Mucosa of stomach (tissue), 1 donor: ENCODE data around the gene CNKSR1.

ENCODE experiments used
- H3K27me3 ChIP-seq: one replicate; pipeline ENCODE4 v1.7.0; 2013; ENCODE audit warnings: mild to moderate bottlenecking, low read length; ENCODE audit not compliant: control insufficient read depth, insufficient read depth
- H3K36me3 ChIP-seq: one replicate; pipeline ENCODE4 v1.7.0; 2013; ENCODE audit warnings: low read length; ENCODE audit not compliant: control insufficient read depth, insufficient read depth
- H3K4me1 ChIP-seq: one replicate; pipeline ENCODE4 v1.7.0; 2013; ENCODE audit warnings: mild to moderate bottlenecking, low read length; ENCODE audit not compliant: control insufficient read depth, insufficient read depth
- H3K4me3 ChIP-seq: one replicate; pipeline ENCODE4 v1.7.0; 2013; ENCODE audit warnings: low read length
- H3K9ac ChIP-seq: one replicate; pipeline ENCODE4 v1.7.0; 2013; ENCODE audit warnings: mild to moderate bottlenecking, low read length, moderate library complexity
- H3K9me3 ChIP-seq: one replicate; pipeline ENCODE4 v1.7.0; 2013; ENCODE audit warnings: mild to moderate bottlenecking, low read length, moderate library complexity; ENCODE audit not compliant: control insufficient read depth
- donor health status: Pancreatic carcinoma.

The CNKSR1 gene

DNA sequence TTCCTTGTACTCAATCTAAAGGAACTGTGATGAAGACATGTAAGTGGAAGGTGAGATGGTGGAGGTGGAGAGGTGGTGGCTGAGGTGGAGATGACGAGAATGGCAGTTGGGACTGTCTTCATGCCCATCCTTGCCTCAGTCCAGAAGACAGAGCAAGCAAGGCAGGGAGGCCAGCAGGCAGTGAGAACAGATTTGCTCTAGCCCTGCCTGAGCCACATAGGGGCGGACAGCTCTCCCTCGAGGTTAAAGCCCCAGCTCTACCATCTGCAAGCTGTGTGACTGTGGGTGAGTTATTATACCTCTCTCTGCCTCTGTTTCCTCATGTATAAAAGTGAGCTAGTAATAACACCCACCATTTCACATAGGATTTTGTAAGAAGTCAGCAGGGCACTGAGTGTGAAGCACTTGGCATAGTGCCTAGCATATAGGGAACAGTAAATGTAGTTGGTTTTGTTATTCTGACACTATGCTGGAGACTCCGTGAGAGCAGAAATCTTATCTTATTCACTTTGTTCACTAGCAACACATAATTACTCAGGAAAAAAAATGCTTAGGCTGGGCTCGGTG, 23.2 kb upstream of the CNKSR1 start:
- H3K4me3 ChIP-seq = no peak overlapping the region
- H3K9me3 ChIP-seq = no peaks in the 10 kb centered on the region
- no peak overlapping the region for H3K9ac ChIP-seq
- H3K27me3 ChIP-seq = peaks cover 32% of the 10 kb centered on the region
- H3K36me3 ChIP-seq = no peaks in the 10 kb centered on the region
- no peaks in the 10 kb centered on the region for H3K4me1 ChIP-seq

DNA sequence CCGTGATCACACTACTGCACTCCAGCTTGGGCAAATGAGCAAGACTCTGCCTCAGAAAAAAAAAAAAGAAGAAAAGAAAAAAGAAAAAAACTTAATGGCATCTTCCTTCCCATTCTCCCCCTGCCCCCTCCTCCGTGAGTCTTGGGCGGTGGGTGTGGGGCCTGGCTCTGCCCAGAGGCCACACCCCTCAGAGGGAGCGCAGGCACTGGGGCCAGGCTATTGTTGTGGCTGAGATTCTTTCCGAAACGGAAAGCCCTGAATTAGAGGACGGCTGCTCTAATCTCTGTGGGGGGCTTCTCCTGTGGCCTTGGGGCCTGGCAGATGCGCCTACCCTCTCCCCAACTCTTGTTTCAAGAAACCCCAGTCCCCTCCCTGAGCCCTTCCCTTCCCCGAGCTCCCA, 22.5 kb upstream of the CNKSR1 start:
- Histone ChIP-seq H3K9me3 (no peaks in the 10 kb centered on the region), H3K4me3 (no peak overlapping the region), H3K36me3 (no peaks in the 10 kb centered on the region), H3K4me1 (no peaks in the 10 kb centered on the region), H3K27me3 (peaks cover 34% of the 10 kb centered on the region), H3K9ac (no peak overlapping the region)

DNA sequence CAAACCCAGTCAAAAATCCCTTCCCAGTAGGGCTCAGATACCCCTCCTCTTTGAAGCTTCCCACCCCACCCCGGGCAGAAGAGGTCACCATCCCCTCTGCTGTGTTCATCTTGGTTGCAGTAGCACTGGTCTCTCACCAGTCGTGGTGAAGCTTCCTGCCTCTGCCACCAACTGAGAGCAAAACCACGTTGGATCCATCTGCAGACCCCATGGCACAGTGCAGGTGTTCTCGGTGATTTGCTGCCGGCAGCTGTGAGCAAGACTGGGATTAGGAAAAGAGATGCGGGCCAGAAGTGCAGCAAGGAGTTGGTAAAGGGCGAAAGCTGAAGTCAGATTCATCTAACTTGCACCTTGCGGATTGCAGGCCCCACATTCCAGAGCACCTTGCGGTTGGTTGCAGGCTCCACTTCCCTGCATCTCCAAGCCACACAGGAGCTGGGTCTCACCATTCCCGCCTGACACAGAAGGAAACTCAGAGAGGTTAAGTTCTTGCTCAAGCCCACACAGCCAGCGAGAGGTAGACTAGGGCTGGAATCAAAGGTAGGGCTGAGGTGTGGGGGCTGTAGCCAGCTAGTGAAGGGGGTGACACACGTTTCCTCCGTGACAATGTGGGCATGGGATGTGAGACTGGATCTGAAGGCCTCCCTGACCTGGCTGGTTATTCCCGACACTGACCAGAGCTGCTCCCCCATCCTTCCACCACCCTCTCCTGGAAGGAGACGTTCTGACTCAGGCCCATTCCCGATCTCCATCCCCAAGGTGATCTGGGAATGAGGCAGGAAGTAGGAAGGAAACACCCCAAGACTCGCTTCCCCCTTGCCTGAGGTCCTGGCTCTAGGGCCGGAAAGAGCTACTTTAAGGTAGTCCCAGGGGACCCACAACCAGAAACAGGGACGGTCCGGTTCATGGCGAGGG, 21.7 kb upstream of the CNKSR1 start:
- H3K27me3 ChIP-seq = peaks cover 39% of the 10 kb centered on the region
- no peak overlapping the region for H3K9ac ChIP-seq
- no peaks in the 10 kb centered on the region for H3K9me3 ChIP-seq
- H3K4me3 ChIP-seq = no peak overlapping the region
- H3K4me1 ChIP-seq = no peaks in the 10 kb centered on the region
- no peaks in the 10 kb centered on the region for H3K36me3 ChIP-seq

DNA sequence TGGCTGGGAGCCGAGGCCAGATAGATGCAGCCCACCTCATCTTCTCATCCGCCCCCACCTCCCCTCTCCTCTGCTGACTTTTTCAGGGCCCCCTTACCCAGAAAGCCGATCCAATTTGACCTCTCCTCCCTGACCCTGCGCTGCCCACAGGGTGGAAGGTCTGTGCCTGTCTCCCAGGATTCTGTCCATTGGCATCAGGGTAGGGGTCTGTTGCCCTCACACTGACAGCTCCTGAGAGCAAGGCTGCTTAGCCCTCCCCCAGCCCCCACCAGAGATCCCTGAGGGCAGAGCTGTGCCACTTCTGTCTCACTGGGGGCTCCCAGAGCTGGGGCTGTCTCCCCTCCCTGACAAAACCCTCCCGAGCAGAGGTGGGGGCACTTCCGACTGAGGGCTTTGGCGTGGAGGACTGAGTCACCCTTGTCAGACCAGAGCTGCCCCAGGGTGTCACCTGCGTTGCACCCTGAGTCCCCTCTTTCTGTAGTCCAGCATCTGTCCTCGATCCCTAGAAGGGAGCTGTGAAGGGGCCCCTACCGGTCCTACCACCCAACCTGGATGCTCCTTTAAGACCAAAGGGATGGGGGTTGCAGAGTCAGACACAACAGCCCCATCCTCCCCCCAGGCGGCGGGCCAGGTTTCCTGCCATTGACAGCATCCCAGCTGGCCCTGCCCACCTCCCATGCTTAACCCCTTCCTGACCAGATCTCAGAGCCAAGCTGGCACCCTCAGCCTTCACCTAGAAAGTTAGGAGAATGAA, 20.8 kb upstream of the CNKSR1 start:
- H3K4me3 ChIP-seq = no peak overlapping the region
- no peaks in the 10 kb centered on the region for H3K36me3 ChIP-seq
- peaks cover 48% of the 10 kb centered on the region for H3K27me3 ChIP-seq
- H3K9me3 ChIP-seq = no peaks in the 10 kb centered on the region
- no peak overlapping the region for H3K9ac ChIP-seq
- H3K4me1 ChIP-seq = peaks cover 6% of the 10 kb centered on the region

DNA sequence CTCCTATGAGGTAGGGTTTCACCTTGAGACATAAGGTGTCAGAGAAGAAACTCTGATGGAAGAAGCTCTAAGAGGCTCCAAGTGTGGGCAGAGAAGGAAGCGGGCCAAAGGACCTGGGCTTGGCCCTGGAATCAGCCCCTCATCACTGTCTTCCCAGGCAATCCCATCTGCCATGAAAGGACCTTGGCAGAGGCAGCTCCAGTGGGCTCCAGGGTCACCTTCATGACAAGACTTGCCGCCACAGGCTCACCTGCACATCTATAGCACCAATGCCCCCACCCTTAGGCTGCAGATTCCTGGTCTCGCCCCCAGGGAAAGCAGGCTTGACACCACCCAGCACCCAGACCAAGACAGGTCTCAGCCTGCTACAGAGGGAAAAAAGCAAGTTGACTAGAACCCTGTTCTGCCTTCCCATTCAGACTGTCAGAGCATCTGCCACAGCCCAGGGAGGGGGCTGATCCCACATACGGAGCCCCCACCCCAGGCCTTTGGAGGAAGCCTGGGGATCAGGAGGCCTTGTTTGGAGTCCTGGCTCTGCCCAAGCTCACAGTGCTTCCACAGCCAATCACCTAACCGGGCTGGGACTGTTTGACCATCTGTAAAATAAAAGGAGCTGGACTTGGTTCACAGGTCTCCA, 18.9 kb upstream of the CNKSR1 start:
- no peaks in the 10 kb centered on the region for H3K9me3 ChIP-seq
- H3K36me3 ChIP-seq = no peaks in the 10 kb centered on the region
- peaks cover 14% of the 10 kb centered on the region for H3K4me1 ChIP-seq
- no peak overlapping the region for H3K4me3 ChIP-seq
- H3K27me3 ChIP-seq = peaks cover 58% of the 10 kb centered on the region
- no peak overlapping the region for H3K9ac ChIP-seq

DNA sequence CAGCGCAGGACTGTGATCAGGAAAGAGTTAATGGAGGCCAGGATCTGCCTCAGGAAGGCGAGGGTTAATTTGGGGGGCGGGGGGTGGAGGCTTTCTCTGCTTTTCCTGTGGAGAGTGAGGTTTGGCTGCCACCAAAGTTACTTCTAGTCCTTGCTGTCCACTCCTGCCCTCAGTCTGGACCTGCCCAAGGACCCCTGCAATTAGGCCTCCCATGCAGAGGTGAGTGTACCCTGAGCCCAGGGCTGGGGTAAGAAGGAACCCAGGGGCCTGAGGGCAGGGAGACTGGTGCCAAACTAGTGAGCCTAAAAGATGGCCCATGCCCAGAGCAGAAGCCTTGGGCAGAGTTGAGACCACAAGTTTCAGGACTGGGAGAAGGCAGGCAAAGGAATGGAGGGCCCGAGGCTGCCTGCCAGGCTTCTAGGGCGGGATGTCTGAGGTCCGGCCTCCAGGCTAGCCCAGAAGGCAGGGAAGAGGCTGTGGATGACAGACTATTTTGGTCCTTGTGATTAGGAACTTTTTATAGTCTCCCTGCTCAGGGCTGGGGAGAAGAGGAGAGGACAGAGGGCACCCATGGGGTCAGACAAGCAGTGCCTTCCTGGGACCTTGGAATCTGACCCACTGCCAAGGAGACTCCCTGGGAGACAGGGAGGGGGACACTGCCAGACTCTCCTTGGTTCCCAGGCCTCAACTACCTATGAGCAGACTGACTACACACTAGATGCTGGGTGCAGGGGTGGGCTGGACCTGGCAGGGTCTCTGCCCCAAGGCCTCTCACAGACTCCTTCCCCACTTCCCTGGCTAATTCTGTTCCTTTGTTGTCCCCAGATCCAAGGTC, 18.2 kb upstream of the CNKSR1 start, which contains the start of gene FAM110D:
Gene FAM110D (plus strand): TSS at position 172 of the 835 bp plus-strand sequence. CDS start 2,213 bp downstream, outside the sequence.
- Histone ChIP-seq H3K36me3 (no peaks in the 10 kb centered on the region), H3K4me1 (peaks cover 14% of the 10 kb centered on the region), H3K27me3 (peaks cover 58% of the 10 kb centered on the region), H3K9me3 (no peaks in the 10 kb centered on the region), H3K4me3 (no peak within 1 kb of the TSS), H3K9ac (no peak within 1 kb of the TSS)

DNA sequence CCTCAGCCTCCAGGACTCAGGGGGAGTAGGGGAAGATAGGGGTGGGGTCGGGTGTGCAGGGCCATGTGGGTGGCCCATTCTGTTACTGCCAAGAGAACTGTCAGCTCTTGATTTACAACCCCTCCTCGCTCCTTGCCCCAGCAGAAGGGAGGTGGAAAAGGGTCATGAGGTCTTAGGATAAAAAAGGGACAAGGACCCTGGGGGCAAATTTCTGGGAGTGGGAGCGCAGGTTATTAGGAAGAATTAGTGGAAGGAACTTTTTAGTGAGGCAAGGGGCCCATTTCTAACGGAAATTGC, 17.6 kb upstream of the CNKSR1 start:
- Histone ChIP-seq H3K36me3 (no peaks in the 10 kb centered on the region), H3K4me3 (no peak overlapping the region), H3K9ac (no peak overlapping the region), H3K9me3 (no peaks in the 10 kb centered on the region), H3K4me1 (peaks cover 19% of the 10 kb centered on the region), H3K27me3 (peaks cover 60% of the 10 kb centered on the region)

DNA sequence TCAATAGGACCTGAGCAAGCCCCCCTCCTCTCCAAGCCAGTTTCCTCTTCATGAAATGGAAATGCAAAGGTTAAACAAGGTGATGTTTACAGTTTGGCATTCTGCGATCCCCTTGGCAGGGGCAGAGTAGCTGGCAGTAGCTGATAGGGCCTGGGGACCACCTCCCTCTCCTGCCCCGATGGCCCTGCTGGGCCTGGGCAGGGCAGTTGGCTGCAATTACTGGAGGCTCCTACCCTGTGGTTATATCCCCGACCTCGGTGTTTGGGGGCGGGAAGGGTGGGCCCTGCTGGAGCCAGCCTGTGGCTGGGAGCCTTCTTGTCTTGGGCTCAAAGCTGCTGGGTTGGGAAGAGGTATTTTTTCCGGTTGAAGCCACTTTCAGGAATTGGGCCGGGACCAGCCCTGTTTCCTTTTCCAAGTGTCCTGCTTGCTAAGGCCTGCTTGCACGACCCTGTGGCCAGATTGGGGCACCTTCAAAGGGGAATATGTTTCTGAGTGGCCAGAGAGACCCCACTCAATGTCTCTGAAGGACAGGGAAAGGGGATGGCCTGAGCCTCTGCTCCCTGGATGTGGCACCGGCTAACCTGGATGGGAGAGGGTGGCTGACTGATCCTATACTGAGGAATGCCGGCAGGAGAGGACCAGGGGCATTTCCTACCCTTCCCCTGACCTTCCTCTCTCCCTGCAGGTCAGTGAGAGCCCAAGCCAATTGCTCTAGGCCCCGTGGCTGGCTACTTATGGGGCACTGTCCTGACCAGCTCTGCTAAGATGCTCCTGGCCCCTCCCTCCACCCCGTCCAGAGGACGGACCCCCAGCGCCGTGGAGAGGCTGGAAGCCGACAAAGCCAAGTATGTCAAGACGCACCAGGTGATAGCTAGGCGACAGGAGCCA, 16.5 kb upstream of the CNKSR1 start:
- Histone ChIP-seq H3K4me1 (peaks cover 20% of the 10 kb centered on the region), H3K27me3 (peaks cover 58% of the 10 kb centered on the region), H3K36me3 (no peaks in the 10 kb centered on the region), H3K9ac (no peak overlapping the region), H3K9me3 (no peaks in the 10 kb centered on the region), H3K4me3 (no peak overlapping the region)

DNA sequence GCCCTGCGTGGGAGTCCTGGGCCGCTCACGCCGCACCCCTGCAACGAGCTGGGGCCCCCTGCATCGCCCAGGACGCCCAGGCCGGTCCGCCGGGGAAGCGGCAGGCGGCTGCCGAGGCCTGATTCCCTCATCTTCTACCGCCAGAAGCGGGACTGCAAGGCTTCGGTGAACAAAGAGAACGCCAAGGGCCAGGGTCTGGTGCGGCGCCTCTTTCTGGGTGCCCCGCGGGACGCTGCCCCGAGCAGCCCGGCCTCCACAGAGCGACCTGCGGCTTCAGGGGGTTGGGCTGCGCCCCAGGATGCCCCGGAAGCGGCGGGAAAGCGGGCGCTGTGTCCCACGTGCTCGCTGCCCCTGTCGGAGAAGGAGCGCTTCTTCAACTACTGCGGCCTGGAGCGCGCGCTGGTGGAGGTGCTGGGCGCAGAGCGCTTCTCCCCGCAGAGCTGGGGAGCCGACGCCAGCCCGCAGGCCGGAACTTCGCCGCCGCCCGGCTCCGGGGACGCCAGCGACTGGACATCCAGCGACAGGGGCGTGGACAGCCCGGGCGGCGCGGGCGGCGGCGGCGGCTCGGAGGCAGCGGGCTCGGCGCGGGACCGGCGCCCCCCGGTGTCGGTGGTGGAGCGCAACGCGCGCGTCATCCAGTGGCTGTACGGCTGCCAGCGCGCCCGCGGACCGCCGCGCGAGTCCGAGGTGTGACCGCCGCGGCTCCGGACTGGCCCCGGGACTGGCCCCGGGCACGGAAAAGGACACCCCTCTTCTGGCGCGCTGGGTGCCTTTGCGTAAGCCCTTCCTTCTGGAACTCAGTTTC, 15.7 kb upstream of the CNKSR1 start:
- H3K27me3 ChIP-seq = peaks cover 52% of the 10 kb centered on the region
- no peaks in the 10 kb centered on the region for H3K9me3 ChIP-seq
- peaks cover 20% of the 10 kb centered on the region for H3K4me1 ChIP-seq
- H3K9ac ChIP-seq = peak overlapping the region; percentile 34
- no peak overlapping the region for H3K4me3 ChIP-seq
- no peaks in the 10 kb centered on the region for H3K36me3 ChIP-seq

DNA sequence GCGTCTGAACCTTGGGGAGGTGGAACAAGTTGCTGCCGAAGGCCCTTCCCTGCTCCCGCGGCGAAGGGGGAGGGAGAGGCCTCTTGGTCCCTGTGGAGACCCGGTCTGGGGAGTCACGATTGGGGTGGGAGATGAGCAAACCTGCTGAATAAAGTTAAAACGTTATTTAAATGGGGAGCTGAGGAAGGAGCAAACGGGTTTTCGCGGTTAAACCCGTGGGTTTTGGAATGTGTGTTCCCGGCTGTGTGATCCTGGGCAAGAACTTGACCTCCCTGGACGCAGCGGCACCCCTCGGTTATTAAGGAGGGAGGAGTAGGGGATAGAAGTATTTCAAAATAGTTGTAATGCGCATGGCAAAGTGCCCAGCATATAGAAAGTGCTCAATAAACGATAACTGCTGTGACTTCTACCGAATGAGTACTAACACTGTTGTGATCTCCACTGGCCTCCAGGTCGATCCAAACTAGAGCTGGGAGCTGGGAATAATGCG, 15.0 kb upstream of the CNKSR1 start:
- H3K4me1 ChIP-seq = peaks cover 20% of the 10 kb centered on the region
- H3K36me3 ChIP-seq = no peaks in the 10 kb centered on the region
- H3K9ac ChIP-seq = peak overlapping the region; percentile 34
- no peaks in the 10 kb centered on the region for H3K9me3 ChIP-seq
- no peak overlapping the region for H3K4me3 ChIP-seq
- peaks cover 47% of the 10 kb centered on the region for H3K27me3 ChIP-seq
